CD4-positive, alpha-beta T cell treated with Interleukin-2 at 100 ng/mL for 4 hours (primary cell): ENCODE results near the gene VEGFC.

ENCODE experiments used
- DNase-seq: peaks from one replicate; pipeline ENCODE4 v3.0.0-alpha.2; 2020; ENCODE audit warnings: low spot score

VEGFC gene, protein sequence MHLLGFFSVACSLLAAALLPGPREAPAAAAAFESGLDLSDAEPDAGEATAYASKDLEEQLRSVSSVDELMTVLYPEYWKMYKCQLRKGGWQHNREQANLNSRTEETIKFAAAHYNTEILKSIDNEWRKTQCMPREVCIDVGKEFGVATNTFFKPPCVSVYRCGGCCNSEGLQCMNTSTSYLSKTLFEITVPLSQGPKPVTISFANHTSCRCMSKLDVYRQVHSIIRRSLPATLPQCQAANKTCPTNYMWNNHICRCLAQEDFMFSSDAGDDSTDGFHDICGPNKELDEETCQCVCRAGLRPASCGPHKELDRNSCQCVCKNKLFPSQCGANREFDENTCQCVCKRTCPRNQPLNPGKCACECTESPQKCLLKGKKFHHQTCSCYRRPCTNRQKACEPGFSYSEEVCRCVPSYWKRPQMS

DNA sequence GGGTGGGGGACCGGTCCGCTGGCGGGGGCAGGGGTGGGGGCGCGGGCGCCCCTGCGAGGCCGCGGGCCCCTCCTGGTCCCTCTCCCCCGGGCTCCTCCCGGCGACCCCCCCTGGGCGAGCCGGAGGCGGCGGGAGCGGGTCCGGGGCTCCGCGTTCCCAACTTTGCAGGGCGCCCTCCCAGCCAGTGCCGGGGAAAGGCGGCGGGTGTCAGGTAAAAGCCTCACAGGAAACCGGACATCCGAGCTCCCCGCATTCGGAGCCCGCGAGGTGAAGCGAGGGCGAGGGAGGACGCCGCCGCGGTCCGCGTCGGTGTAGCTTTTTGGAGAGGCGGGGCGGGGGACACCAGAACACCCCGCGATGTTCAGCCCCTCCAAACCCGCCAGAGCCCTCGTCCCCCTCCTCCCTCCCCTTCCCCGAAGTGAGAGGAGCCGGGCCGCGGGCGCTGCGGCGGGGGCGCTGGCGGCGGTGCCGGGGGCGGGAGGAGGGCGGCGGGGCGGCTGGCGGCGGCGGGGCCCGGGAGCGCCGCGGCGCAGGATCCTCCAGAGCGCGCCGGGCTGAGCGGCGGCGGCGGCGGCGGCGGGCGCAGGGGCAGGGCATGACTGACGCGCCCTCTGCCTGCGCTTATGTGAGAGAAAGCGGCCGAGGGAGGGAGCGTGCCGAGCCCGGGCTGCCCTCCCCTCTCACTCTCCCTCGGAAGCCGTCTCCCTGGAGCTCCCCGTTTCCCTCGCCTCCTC is at the start of gene VEGFC:
Gene VEGFC, minus strand, starts transcription at position 597 of the 734 bp plus-strand sequence. CDS start 611 bp downstream, outside the sequence.
- DNase-seq, result no peak

DNA sequence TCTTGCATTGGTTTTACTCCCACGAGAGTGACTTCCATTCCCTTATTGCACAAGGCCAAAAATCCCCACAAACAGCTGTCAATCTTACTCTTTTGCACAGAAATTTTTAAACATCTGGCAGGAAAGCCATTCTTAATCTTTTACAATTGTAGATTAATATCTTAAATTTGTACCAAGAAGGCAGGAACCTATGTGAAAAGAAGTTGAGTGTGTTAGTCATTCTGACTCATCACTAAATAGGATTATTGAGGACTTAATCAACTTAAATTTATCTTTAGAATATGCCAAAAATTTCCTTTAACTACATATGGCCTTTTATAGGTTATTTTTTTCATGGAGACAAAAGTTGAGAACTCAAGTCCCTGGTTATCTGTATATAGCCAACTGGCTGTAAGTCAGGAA is 49.0 kb upstream of the VEGFC start:
- DNase-seq, result no peak

- no peak for DNase-seq
Measured at GRCh38 chr4:176840166-176840565, 47.4 kb upstream of the VEGFC start.

DNA sequence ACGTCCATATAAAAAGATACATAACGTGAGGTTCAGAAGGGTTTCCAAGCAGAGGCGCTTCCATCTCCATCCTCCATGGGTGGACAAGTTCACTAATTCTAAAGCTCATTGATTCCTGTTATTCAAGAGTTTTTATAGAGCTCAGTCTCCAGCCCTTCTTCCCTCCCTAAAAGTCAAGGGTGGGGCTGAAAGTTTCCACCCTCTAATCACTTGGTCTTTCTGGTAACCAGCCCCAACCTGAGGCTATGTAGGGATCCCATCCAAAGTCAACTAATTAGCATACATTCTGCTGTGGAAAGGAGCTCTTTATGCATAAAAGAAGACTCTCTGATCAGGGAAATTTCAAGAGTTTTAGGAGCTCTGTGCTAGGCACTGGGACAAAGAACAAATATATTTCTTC is 46.9 kb upstream of the VEGFC start:
- DNase-seq, result no peak

GRCh38 chr4:176838601-176839433 is 46.1 kb upstream of the VEGFC start:
- DNase-seq, result no peak

- no peak for DNase-seq
Measured at GRCh38 chr4:176837169-176837895, 44.6 kb upstream of the VEGFC start.

DNA sequence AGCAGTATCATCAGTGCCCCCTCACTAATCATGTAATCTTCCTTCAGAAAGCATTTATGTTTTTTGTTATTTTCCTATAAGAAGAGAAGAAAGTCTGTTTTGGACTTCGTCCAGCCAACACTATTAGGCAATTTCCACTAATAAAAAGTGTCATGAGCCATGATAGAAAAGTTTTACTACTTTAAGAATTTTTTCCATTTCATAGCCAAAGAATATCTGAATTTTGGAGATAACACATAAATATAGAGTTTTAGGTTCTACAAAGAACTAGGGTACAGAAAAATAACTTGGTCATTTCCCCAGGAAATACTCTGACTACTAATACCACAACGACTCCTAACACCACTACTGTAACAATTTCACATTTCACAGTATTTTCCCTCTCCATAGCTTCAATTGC is 41.8 kb upstream of the VEGFC start:
- no peak for DNase-seq

DNA sequence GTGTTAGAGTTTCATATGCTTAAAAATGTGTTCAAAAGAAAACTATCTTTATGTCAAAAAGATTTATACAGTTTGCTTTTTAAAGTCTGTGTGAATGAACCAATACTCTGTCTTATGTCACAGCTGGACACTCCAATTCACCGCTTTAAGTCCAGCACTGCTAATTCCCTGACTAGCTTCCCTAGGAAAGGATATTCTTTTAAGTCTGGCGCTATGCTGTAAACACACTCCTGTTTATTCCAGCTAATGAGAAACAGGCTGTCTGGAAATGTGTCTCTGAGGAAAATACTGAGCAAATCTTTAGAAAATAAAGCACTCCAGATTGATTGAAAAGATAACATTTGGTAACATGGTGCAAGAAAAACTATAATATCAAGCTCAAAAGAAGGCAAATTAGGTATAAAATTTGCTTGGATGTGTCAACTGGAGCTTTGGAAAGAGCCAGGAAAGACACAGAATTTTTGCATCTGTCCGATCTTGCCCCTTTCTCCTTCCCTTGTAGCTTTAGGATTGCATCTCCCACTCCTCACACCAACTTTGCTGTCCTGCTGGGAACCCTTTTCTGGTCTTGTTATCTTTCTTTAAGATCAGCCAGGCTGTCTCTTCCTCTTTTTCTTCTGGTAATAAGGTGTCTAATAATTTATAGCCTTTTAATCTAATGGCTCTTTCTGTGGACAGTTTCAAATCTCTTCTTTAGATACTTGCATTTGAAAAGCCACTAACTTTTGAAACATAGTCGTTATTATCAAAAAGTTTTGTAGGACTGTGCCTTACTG is 40.9 kb upstream of the VEGFC start:
- no peak for DNase-seq

DNA sequence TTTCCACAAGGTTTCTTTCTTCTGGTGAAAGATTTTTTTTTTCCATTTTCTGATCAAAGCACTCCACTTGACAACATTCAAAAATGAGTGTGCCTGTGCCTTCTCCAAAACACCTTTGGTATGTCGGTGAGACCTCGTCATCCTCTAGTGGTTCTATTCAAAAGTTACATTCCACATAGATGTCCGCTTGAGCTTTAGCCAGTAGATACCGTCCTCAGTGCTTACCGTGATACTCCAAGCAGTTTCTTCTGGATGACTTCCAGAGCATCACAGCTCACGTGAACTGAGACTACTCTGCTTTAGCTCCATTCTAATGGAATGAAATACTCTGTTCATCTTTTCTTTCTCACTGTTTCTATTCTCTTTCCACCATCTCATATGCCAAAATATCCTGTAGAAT is 38.2 kb upstream of the VEGFC start:
- DNase-seq, result no peak

- DNase-seq, result no peak
Measured at GRCh38 chr4:176825586-176825985, 32.9 kb upstream of the VEGFC start.

DNA sequence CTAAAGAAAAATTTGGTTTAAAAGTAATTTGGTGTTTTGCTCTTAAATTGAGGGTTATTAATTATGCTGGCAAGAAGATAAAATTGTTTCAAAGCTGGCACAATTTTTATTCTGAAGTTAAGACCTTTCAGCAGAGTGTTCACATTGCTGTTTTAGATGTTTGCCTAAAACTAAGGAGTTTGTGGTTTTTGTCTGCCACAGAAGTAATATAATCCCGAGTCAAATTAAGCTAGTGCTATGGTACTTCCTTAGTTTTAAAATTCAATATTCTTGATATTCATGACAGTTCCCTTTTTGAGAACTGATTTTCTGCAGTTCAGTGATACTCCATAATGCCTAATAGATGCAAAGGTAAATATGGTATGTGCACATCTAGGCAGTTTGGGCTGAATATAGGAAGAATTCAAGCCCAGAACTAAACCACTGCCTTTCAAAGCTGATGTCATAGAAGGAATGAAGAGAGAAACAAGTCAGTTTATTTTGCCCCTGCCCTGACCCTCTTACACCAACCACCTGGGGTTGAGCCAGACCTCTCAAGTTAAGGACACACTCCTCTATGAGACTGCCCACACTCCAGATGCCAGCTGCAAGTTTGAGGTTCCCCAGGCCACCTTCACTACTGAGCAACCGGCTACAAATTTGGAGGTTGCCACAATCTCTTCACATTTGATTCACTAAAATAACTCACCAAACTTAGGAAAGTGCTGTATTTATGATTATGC is 32.1 kb upstream of the VEGFC start:
- DNase-seq, result no peak

GRCh38 chr4:176818531-176818930 is 25.8 kb upstream of the VEGFC start:
- DNase-seq, result no peak

GRCh38 chr4:176817204-176817603 is 24.5 kb upstream of the VEGFC start:
- DNase-seq, result no peak

DNA sequence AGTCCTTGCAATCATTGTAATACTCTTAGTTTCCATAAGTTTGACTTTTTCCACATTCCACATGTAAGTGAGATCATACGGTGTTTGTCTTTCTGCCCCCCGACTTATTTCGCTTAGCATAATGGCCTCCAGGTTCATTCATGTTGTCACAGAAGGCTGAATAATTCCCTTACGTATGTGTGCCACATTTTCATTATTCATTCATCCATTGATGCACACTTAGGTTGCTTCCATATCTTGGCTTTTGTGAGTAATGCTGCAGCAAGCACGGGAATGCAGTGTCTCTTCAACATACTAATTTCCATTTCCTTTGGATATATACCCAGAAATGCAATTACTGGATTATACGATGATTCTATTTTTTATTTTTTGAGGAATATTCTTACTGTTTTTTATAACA is 22.0 kb upstream of the VEGFC start:
- no peak for DNase-seq

- DNase-seq, result no peak
Measured at GRCh38 chr4:176810481-176811249, 17.9 kb upstream of the VEGFC start.

GRCh38 chr4:176806778-176807375 is 14.2 kb upstream of the VEGFC start:
- no peak for DNase-seq

DNA sequence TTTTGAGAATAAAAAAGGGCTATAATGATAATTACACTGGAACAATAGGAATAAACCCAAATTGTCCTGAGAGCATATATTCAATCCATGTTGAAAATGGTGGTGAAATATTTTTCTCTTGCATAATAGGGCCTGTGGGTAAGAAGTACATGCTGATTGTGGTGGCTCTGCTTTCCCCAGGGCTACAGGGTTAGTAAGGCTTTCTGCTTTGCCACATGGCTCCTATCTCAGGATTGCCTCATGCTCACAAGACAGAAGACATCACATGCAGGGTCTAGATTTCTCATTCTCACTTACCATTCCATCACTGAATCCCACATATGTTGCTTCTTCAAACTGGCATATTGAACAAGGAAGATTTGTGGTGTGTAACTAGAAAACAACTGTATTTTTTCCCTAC is 12.4 kb upstream of the VEGFC start:
- DNase-seq, result no peak

DNA sequence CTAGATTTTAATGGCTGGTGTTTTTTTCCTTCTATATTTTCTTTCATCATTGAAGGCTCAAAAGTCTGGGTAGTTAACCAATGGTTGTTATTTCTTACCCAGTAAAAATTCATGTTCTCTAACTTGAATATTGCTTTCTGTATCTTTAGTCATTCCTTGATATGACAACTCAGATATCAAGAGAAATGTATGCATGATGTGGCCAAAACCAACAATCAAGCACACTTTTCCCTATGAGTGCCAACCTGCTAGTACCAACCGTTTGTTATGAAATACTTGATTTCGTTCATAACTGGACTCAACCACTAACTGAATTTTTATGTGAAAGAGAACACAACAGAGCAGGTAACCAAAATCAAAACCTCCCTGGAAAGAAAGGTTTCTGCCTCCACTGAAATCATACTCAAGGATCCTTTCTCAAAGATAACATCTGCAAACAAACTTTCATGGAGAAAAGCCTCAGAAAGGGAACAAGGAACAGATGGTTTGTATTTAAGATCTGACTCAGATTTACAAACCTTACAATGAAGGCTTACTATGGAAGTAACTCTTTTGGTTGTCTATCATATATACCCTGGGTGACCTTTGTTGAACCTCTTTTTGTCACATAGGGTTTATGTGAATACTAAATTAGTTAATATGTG is 8.3 kb upstream of the VEGFC start:
- no peak for DNase-seq

- no peak for DNase-seq
Measured at GRCh38 chr4:176799653-176800052, 6.9 kb upstream of the VEGFC start.
